Lung microvascular endothelial cell (primary cell): Measurements from ENCODE around the gene MYO19. TPM values are rescaled to one million over a fixed set of nuclear protein-coding genes. Genes with fewer than 3 reads are reported as not detected.

Experiments
- DNase-seq, 2 donors: peaks; one replicate each; pipeline versions ENCODE4 v3.0.0 to v3.0.0-alpha.2; 2010; ENCODE audit warnings: low read depth in 2 of 2
- total RNA-seq: library from RNA; depleted of rRNA; stranded (reverse); fragments of >200 nt; gene quantifications from 2 replicates; pipeline ENCODE4 v1.2.1, GENCODE V29; 2014

MYO19 gene, protein sequence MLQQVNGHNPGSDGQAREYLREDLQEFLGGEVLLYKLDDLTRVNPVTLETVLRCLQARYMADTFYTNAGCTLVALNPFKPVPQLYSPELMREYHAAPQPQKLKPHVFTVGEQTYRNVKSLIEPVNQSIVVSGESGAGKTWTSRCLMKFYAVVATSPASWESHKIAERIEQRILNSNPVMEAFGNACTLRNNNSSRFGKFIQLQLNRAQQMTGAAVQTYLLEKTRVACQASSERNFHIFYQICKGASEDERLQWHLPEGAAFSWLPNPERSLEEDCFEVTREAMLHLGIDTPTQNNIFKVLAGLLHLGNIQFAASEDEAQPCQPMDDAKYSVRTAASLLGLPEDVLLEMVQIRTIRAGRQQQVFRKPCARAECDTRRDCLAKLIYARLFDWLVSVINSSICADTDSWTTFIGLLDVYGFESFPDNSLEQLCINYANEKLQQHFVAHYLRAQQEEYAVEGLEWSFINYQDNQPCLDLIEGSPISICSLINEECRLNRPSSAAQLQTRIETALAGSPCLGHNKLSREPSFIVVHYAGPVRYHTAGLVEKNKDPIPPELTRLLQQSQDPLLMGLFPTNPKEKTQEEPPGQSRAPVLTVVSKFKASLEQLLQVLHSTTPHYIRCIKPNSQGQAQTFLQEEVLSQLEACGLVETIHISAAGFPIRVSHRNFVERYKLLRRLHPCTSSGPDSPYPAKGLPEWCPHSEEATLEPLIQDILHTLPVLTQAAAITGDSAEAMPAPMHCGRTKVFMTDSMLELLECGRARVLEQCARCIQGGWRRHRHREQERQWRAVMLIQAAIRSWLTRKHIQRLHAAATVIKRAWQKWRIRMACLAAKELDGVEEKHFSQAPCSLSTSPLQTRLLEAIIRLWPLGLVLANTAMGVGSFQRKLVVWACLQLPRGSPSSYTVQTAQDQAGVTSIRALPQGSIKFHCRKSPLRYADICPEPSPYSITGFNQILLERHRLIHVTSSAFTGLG
- total RNA-seq, result 28.5 and 33.3 TPM in 2 replicates

DNA sequence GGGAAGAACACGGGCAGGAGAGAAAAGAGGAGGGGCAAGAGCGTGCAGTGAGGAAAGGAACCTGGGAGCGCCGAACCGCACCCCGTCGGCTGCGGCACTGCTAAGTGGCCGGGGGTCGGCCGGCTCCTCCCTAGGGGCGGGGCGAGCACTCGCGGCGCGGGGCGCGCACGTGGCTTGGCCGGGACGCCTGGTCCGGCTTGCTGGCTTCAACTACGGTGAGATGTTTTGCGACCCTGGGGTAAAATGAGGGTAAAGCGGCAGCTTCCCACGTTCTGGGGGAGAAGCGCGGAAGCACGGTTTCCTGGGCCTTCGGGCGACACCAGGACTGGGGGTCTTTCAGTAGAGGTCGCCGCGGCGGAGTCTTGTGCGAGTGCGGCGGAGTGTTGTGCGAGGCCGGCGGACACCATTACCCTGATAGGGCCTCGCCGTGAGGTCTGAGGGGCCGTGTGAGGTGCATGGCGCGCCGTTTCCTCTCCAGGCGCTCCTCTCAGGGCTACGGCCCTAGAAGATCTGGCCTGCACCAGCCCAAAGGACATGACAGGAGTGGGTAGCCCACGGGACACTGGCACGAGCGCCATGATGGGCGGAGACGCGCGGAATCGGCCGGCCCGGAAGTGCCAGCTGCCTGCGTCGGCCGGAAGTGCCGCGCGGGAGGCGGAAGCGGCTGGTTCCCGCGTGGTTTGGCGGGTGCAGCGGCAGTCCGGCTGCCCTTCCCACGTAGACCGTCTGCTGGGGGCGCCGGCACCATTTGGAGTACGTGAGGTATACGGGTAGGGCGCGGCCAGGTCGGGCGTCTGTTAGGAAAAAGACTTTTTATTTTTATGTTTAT, at the start of gene MYO19, which contains the start of gene PIGW:
MYO19 (minus strand) TSS at position 29 of the 829 bp plus-strand sequence. CDS start 2,330 bp downstream, outside the sequence.
PIGW (plus strand) TSS at position 148 of the 829 bp plus-strand sequence. CDS start 2,115 bp downstream, outside the sequence.
- DNase-seq, result peak; percentile 92 to 94

DNA sequence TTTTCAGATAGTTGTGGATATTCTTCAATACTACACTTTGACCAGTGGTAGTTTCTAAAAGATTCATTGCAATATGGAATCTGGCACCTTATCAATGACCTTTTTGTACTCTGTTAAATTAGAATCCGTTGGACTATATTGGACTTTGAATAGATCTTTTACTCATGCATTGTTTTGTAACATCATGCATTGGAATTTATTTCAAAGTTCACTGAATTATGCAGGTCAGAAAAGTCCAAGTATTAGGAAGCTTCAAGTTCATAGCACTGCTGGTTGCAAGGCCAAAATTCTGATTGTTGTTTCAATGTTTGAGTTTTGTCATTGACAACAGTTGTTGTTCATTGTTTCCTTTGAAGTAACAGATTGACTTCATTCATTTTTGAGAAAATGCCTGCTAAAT, 49.1 kb upstream of the MYO19 start:
- no peak for DNase-seq

DNA sequence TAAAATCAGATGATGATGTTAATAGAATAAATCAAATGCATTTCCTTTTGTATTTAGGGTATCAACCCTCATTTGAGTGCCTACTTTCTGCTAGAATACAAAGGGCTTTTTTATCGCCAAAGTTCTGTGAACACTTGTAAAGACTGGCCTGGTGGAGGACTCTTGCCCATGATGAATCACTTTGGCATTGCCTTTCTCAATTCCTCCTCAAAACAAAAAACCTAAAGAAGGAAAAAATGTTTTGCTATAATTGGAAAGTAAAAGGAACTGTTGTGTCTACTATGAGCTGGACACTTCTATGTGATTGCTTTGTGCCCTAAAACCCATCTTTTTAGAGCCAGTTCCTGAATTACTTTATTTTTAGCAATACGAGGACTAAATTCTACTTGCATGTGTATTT, 44.0 kb upstream of the MYO19 start:
- DNase-seq, result no peak

DNA sequence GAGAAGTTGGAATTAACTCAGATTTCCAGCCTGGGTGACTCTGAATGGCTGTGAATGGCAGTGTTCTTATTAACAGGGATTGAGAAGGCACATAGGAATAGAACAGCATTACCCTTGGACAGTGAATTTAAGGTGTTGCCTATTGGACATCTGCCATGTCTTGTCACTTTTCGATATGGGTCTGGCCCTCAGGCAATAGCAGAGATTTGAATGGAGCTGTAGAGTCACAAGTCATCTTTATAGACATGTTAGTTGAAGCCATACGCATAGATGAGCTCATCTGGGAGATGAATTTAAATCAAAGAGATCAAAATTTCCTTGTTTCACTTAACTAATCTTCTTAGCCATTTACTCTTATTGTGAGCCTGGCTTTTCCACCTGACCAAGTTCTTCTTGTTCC, 42.1 kb upstream of the MYO19 start:
- no peak for DNase-seq

DNA sequence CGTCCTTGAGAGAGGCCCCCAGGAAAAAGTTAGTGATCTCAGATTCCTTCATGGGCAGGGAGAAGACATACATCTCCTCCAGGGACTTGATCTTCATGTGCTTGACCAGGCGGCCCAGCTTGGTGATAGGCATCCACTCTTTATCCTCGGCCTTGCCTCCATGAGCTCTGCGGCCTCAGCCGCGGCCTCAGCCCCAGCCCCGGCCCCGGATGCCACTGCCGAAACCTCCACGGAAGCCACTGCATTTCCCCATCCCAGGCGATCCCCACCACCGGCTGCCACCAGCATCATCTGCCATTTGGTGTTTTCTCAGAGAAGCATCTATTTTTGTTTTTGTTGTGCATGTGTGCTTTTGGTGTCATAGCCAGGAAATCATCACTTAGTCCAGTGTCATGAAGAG, 40.4 kb upstream of the MYO19 start:
- DNase-seq, result no peak

DNA sequence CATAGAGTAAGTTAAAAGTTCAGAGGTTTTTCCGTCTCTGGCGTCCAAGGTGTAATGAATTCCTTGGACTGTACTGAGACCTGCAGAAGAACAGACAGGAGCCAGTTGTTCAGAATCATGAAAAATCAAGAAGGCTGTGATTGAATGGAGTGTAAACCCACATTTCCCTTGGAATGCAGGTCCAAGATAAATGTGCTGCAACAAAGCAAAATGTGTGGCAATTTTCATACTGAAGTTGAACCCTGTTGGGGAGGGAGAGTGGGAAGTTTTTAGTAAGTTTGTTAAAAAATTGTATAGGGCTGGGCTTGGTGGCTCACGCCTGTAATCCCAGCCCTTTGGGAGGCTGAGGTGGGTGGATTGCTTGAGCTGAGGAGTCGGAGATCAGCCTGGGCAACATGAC, 31.4 kb upstream of the MYO19 start:
- no peak for DNase-seq

DNA sequence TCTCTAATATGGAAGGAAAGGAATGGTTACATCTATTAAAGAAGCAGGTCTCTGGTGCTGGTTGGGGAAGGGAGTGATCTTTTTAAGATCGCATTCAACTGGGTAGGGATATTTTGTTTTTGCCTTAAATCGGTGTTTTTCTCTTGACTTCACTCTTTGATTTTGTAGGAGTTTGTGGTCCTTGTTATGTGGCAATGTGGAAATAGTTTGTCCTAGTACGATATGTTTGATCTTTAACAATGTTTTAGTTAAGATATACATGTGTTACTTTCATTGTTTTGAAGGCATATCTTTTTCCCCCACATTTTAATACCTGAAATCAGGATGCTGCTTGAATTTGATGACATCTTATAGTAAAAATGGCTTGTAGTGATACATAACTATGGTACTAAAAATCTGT, 18.8 kb upstream of the MYO19 start:
- no peak for DNase-seq

DNA sequence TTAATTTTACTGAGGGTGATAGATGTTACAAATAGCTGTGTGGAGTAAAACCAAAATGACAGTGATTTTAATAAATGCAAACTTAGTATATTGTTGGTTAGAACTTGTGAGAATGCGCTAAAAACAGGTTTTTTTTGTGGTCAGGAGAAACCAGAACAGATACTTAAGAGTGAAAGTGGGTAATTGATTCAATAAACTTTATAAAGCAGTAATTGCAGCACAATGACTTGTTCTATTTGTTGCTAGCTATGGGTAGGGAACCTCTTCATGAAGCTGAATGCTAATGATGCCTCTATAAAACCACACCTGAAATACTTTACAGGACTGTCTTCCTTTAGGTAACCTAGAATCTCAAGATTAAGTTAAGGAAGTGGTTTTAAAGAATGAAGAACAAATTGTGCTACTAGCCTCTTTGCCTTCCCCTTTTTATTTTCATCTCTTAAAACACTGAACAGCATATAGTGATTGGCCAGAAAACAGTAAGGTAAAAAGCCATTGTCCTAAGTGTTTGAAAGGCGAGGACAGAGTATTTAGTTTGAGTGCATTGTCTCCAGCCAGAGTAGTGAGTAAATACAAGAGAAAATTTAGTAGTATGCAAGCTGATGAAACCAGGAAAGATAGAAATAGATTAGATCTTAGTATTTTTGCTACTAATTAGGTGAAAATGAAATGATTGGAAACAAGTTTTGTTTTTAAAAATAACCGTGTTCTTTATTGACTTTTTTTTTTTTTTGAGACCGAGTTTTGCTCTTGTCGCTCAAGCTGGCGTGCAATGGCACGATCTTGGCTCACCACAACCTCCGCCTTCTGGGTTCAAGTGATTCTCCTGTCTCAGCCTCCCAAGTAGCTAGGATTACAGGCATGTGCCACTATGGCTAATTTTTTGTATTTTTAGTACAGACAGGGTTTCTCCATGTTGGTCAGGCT, 16.1 kb upstream of the MYO19 start:
- no peak for DNase-seq

DNA sequence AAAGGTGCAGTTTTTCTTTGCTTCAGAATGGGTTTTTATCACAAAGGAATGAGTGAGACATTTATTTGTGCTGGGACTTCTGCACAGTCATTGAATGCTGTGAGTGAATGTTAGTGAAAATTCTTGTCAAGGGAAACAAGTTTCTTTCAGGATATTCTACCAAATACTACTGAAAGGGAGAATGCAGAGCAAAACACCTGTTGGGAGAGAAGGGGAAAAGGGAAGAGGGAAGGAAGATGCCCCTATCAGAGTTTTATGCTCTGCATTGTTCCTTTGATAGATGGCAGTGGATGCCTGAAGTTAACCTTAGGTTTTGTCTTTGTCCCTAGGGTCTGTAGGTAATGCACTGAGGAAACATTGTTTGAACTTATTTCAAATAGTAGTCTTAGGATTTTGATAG, 13.1 kb upstream of the MYO19 start:
- DNase-seq, result no peak

DNA sequence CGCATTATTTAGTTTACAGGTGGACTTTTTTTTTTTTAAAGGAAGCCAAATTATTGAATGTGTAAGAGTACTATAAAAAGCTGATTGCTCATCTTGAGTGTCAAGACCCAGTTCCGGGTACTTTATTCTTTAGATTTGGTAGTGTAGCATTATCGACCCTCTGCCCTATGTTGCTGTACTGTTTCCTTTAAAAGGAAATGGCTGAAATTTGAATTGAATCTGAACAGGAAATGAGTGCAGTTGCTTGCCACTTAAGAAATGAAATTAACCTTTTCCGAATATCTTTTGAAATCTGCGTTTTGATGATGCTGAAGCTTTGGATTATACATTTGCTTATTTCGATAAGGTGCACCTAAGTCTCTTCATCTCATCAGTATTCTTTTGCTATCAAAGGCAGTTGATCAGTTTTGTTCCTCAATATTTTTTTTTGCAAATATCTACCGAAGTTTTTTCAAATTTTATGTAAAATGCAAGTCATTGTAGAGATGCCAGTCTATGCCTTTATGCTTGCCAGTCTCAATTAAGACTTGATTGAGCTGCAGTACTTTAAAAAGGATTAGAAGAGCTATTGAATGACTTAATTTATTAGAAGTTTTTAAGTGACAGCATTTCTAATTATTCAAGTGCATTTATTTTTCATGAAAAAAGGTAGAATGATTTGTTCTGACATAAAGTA, 11.9 kb upstream of the MYO19 start:
- DNase-seq, result peak in 1 of 2 donors; percentile 79

DNA sequence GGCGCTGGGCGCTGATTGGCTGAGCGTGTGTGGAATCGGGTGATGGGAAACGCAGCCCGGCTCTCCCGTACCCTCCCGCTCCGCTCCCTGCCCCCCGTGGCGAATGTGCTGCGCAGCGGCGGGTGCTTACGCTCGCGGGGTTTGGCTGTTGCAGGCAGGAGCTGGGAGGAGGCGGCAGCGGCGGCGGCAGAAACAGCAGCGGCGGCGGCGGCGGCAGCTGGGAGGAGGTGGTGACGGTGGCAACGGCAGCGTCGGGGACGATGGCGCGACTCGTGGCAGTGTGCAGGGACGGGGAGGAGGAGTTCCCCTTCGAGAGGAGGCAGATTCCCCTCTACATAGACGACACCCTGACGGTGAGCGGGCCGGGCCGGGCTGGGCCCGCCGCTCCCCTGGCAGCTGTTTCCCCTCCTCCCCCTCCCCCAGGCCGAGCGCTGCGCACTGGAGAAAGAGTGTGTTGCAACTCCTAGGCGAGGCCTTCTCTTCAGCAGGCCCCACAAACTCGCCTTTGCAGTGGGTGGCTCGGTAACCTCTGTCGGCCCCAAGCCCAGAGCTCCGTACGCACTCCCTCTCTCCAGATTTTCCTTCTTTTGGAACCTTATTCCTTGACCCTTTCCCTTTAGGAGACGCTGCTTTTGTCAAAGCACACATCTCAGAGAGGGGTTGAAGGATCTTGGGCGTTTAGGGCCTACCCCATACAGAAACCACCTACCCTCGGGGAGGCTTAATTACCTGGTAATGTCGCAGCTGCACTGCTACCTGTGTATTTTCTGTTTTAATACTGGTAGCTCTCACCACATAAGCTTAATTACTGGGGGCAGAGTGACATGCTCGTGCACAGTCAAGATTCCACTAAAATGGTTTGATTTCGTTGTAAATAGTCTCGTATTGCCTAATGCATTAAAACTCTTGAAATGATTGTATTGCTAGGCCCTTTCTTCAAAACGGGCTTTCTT, 11.1 kb upstream of the MYO19 start:
- peak; percentile 98 to 99 for DNase-seq

DNA sequence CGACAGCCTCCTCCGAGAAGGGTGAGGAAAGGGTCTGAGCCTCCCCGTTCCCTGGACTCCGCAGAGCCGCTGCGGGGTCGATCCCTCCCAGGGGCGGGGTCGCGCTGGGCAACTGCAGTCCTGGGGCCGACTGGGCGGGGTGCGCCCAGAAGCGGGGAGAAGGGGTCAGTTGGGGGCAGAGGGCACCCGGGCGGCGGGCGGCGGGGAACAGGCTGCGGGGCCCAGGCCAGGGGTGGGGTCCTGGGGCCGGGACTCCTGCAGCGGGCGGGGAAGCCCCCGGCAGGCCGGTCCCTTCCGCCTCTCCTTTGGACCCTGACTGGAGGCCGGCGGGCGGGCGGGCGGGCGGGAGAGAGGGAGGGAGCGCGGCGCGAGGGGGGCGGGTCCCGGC, 10.4 kb upstream of the MYO19 start:
- DNase-seq, result no peak

DNA sequence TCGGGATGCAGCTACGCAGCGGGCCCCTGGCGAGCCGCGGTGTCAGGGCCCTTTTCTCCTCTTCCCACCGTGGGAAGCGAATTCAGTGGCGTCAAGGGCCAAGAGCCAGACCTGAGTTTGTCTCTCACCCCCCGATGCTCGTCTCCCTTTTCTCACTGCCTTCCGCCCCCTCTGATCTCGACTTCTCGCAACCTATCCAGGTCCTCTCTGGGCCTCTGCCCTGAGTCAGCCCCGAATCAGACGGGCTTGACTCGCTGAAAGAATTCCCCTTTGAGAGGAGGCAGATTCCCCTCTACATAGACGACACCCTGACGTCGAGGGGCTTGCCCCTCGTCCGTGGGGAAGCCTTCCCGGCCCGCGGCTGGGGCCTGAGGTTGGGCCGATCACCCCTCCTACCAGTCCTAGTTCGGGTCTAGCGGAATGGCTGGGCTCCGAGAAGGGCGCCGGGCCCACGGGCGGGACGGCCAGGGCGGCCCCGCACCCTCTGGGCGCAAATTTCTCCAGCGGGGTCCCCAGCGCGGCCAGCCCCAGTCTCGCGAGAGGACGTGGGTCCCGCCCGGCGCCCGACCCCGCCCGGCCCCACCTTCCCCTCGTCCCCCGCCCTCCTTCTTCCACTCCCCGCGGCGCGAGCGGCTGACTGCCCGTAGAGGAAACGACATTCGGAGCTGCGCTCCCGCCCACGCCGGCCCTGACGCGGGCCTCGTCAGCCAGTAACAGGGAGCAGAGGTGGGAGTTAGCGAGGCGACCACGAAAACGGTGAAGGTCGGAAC, 9.8 kb upstream of the MYO19 start, which contains the start of gene GGNBP2:
GGNBP2 (plus strand) TSS at position 613 of the 770 bp plus-strand sequence. CDS start 806 bp downstream, outside the sequence.
- DNase-seq, result peak; percentile 96 to 97

DNA sequence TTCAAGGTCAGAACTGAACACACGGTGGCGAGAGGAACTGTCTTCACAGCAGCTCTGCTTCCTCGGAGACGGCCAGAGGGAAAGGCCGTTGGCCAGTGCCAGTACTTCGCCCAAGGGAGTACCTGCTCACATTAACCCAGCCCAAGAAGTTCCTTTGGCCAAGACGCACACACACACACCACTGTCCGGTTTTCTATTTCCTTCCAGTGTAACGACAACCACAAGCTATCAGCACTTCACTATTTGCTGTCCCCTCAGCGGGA, 9.3 kb upstream of the MYO19 start:
- DNase-seq, result peak in 1 of 2 donors; percentile 79

DNA sequence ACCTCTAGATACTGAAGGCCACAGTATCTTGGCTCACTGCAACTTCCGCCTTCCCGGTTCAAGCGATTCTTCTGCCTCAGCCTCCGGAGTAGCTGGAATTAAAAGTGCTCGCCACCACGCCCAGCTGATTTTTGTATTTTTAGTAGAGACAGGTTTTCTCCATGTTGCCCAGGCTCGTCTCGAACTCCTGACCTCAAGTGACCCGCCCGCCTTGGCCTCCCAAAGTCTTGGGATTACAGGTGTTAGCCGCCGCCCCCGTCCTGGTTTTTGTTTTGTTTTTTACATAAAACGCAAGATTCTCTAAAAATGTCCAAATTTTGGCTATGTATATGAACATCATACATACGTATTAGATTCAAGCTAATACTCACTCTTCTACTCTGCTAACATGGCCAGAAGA, 8.1 kb upstream of the MYO19 start:
- DNase-seq, result no peak

DNA sequence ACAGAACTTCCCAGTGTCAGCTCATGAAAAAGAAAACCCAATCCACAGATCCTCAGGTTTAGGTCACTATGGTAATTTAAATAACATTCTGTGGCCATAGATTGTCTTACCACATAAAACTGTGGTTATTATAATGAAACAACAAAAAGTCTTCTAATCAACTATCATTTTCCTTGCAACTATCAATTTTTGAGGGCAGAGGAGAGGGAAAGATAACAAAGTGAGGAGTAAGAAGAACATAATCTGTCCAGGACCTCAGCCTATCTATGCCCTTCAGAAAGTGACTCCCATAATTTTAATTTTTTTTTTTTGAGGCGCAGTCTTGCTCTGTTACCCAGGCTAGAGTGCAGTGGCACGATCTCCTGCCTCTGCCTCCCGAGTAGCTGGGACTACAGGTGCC, 6.0 kb upstream of the MYO19 start:
- DNase-seq, result no peak

DNA sequence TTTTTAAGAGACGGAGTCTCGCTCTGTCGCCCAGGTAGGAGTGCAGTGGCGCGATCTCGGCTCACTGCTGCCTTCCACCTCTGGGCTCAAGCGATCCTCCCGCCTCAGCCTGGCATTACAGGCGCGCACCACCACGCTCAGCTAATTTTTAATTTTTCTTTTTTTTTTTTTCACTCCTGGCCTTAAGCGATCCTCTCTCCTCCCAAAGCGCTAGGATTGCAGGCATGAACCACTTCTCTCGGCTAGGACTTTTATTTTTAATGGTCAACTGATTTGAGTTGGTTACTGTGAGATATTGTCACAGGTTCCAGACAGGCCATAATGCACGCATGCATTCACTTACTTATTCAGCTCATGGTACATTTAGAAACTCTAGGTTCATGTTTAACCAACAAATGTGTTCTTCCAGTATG, 1.0 kb upstream of the MYO19 start:
- DNase-seq, result no peak
